HG03520 (cell line): ENCODE data around the gene KCTD1.
"Not testable (repeated sequence)": the region's sequence is repeated elsewhere in the genome, so short reads cannot be mapped to it uniquely, and the experiment has no call there.

Experiments used
- ATAC-seq: cut with Tn5 transposase; IDR thresholded peaks from one replicate; pipeline ENCODE4 v1.9.1; 2021; ENCODE audit warnings: mild to moderate bottlenecking, moderate library complexity; ENCODE audit not compliant: unreplicated experiment

KCTD1 gene

GRCh38 chr18:26459884-26460283 lies 88.5 kb downstream of the KCTD1 start:
- no peak for ATAC-seq

DNA sequence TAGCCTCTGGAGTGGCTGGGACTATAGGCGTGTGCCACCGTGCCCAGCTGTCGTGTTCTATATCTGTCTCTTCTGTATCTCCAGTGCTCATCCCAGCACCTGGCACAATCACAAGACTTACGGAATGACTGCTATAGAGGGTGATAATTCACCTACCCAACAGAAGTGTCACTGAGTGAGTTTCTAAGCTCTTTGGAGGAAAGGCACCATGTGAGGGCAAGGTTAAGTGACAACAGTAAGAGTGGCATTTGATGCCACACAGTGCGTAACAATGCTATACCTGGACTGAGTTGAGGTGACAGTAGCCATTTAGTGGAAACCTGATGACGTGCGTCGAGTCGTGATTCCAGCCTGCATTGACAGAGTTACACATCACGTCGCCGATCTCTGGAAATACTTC lies 89.0 kb downstream of the KCTD1 start:
- no peak for ATAC-seq

- ATAC-seq: peak; percentile 67
Observed at GRCh38 chr18:26458526-26459232, 89.7 kb downstream of the KCTD1 start.

DNA sequence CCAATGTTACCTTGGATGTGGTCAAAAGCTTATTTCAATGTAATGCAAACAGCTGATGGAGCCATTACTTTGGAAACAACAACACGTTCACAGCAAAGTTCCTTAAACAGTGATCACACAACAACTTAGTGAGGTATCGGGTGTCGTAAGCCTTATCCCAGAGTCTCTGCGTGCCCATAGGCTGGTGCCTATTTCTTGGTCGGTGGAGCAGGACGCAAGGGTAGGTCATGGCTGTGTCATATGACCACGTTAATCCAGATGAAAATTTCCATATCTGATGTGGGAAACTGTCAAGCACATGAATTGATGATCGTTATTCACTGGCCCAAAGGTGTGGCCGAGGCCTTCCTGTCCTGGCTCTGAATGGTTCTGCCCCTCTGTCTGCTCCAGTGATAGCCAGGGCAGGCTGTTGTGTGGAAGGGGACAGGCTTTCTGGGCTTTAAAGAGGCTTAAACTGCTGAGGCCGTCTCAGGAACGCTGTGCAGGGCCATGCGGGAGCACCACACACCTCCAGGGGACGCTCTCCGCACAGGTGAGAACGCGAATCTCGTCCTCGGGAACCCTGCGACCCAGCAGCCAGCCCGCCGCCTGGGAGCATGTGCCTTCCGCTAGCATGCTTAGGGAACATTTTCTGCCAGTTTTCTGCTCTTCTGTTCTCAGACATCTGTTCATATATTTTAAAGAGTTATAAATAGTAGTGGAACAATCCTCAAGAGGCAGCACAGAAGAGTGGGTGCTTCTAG lies 90.6 kb downstream of the KCTD1 start:
- ATAC-seq: no peak

- no peak for ATAC-seq
Observed at GRCh38 chr18:26457195-26457594, 91.2 kb downstream of the KCTD1 start.

DNA sequence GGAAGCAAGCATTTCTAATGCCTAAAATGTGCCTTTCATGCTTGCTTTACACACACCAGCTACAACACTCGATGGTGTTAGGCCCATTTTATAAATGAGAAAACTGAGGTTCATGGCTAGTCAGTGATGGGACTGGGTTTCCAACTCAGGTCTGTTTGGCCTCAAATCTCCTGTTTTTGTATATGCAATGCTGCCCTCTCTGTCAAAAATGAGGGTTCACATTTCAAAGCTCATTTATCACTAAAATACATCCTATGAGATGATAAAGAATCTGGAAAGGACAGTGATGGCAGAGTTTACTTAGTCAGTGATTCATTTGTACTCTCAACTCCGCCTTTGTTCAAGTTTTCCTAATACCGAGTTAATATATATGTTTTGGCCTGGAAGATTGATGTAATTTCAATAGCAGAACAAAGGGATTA lies 92.3 kb downstream of the KCTD1 start:
- ATAC-seq: no peak

GRCh38 chr18:26455639-26456038 lies 92.7 kb downstream of the KCTD1 start:
- ATAC-seq: no peak

DNA sequence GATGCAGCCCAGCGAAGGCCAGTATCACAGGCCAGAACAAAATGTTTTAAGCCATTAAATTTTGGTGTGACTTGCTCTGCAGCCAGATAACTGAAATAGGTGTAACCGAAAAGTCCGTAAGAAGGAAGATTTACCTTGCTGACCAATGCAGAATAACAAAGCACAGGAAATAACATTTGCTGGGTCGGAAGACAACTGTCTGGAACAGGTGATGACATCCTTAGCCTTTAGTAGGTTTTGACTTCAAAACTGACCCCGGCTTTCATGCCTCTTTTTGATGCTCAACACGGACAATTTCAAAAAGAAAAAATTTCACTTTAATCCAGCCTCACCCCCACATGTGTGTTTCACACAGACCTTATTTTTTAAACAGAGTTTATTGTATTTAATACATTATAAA lies 93.7 kb downstream of the KCTD1 start:
- ATAC-seq: no peak

GRCh38 chr18:26454192-26454591 lies 94.2 kb downstream of the KCTD1 start:
- no peak for ATAC-seq

- ATAC-seq: no peak
Observed at GRCh38 chr18:26453386-26453901, 94.9 kb downstream of the KCTD1 start.

DNA sequence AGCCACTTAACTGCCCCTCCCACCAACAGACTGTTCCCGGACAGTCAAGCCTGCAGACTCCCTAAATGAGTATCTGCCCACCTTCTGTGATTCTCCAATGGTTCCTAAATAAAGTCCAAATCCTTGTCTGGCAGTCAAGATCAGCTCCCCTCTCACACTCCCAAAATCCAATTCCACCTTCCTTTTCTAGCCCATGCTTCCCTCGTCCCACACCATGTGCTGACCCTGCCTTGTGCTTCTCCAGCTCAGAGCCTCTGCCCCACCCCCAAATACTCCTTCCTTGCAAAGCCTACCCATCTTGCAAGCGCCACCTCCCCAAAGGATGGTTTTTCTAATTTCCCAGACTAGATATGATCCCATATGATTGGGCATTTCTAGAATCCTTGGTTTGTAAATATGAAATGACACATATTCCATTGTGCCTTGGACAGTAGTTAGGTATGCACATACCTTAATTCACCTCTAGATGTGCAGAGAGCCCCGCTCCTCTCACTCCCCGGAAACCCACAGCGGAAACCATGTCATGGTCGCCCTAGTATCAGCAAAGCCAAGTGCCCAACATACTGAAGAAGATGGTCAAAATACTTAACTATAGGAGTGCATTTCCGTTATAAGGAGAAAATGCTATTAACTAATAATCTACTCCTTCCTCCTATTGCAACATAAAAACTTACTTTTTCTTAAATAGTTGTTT lies 97.2 kb downstream of the KCTD1 start:
- ATAC-seq: no peak

- ATAC-seq: no peak
Observed at GRCh38 chr18:26448714-26449159, 99.6 kb downstream of the KCTD1 start.

GRCh38 chr18:26443853-26444252 lies 104.5 kb downstream of the KCTD1 start:
- ATAC-seq: no peak

DNA sequence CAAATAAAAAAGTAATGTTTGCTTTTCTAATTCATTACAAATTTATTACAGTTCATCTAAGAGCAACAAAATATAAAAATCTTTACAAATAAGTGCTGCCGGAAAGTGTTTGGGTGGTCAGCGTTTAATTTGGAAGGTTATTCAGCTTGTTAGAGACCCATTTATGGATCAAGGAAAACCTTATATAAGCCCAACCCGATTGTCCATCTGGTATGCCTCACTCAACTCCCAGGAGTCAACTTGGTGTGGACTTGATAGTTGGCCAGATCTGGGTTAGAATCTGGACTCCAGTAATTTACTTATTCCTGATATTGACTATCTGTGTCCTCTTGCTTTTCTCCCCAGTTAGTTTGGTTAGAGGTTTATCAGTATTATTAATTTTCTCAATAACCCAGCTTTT lies 106.2 kb downstream of the KCTD1 start:
- ATAC-seq: no peak

- no peak for ATAC-seq
Observed at GRCh38 chr18:26440644-26441043, 107.7 kb downstream of the KCTD1 start.

GRCh38 chr18:26439537-26439936 lies 108.8 kb downstream of the KCTD1 start:
- no peak for ATAC-seq

DNA sequence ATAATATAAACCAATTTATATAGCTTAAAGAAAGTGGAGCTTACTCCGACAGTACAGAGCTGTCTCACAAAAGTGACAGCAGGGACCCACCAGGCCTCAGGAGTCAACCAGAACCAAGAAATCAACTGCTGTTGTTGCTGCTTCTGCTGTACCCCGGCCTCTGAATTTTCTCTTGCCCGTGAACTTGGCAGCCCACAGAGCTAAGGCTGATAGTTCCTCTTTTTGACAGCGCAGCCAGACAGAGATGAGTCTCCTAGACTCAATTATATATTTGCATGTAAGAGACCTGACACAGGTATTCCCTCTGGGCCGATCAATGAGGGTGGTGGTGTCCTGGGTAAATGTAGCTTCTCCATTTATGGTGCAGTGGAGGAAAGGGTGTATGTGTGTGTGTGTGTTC lies 109.4 kb downstream of the KCTD1 start:
- peak; percentile 99 for ATAC-seq

- not testable (repeated sequence) for ATAC-seq
Observed at GRCh38 chr18:26437634-26438033, 110.7 kb downstream of the KCTD1 start.

DNA sequence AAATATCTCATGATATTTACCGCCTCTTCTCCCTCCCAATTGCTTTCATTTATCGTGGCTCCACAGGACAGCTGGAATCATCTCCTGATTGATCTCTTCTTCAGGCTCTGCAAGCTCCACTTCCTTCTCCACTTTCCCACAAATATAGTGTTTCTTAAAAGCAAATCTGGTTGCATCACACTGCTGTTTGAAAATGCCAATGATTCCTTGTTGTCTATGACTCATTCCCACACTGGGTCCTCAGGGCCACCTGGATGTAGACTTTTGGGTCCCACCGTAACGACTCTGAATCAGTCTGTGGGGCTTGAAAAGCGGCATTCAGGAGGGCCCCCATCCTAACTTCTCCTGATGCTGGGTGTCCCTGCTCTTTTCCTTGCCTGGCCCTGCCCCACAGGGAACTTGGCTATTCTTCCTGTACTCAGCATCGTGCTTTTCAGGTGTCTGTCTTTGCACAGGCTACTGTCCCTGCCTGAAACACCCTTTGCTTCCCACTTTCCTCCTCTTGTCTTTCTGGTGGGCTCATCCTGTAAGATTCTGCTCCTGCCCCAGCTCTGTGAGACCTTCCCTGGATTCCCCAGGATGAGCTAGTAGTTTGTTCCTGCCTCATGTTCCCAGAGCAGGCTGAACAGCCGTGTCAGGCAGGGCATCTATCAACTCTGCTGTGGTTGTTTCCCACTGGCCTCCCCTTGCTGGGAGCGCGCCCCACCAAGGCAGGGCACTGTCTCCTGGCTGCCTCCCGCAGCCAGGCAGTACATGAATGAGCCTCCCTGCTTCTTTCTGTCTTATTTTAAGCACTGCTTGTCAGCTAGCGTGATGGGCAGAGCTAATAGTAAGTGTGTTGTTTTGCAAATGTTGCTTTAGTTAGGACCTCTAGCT lies 111.9 kb downstream of the KCTD1 start:
- ATAC-seq: no peak

DNA sequence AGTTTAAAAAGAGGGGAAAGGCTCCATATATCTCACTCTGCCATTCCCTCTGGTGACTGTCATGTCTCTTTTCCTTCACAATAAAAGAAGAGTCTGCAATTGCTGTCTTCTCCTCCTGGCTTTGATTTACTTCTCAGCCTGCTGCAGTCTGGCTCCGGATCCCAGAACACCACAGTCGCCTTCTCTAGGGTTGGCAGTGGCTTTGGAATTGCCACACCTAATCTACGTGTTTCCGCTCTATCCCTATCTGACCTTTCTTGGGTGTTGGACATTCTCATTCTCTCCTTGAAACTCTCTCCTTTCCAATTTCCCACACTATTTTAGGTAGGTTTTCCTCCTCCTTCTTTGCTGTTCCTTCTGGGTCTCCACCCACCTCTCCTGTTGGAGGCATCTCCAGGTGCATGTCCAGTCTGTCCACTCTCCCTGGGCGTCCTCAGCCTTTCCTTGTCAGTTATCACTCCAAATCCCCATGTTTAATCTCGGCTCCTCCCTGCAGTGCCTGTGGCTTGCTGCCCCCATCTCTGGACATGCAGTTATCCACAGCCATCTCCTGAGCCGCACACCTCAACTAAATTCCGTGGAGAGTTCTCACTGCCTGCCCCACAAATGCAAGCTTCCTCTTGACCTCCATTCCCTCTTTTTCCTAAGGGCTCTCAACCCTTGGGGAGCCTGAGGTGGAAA lies 112.8 kb downstream of the KCTD1 start:
- no peak for ATAC-seq
